Suprapubic skin (tissue), 4 donors: ENCODE results near the gene CBLB.

Source experiments
- CTCF ChIP-seq, 2 donors: fragments of 200-600 bp in 1 of 2; fragments of 450-650 bp in 1 of 2; sonication (generic) in 1 of 2; IDR thresholded peaks; one replicate each; pipeline ENCODE4 v1.5.1; 2016 to 2019; ENCODE audit warnings: antibody characterized with exemption in 2 of 2, mild to moderate bottlenecking in 1 of 2, moderate library complexity in 1 of 2
- EP300 ChIP-seq: sonication (generic); formaldehyde crosslinking; IDR thresholded peaks from one replicate; pipeline ENCODE4 v1.6.1; 2017; ENCODE audit warnings: antibody characterized with exemption
- POLR2A ChIP-seq, 2 donors: fragments of 450-650 bp; IDR thresholded peaks; one replicate each; pipeline ENCODE4 v1.6.1; 2017; ENCODE audit warnings: antibody characterized with exemption in 2 of 2, mild to moderate bottlenecking in 2 of 2, moderate library complexity in 2 of 2
- POLR2AphosphoS5 ChIP-seq, 3 donors: sonication (generic); formaldehyde crosslinking; IDR thresholded peaks; one replicate each; pipeline ENCODE4 v1.6.1; 2017; ENCODE audit warnings: antibody characterized with exemption in 3 of 3

- no peak for TF ChIP-seq CTCF (IDR thresholded peaks at IDR 0.05)
- no peak for TF ChIP-seq EP300
- TF ChIP-seq POLR2AphosphoS5 (IDR thresholded peaks at IDR 0.05) = no peak
- TF ChIP-seq POLR2A (IDR thresholded peaks at IDR 0.05) = no peak
Measured at GRCh38 chr3:105618556-105618955, 250.3 kb downstream of the CBLB start.
